HG03108 (cell line): ENCODE measurements around the gene SOWAHD.
A peak's percentile ranks its signal among the peaks of the same experiment; 100 is the strongest.
"Not testable (repeated sequence)": the region's sequence is repeated elsewhere in the genome, so short reads cannot be mapped to it uniquely, and the experiment has no call there.

Source experiments
- ATAC-seq: cut with Tn5 transposase; IDR thresholded peaks from one replicate; pipeline ENCODE4 v1.9.1; 2021; ENCODE audit warnings: moderate library complexity; ENCODE audit not compliant: unreplicated experiment

The SOWAHD gene

GRCh38 chrX:119757646-119757978 is 776 bp upstream of the SOWAHD start:
- no peak for ATAC-seq

- ATAC-seq, result no peak
These were observed 401 bp downstream of the SOWAHD start for GRCh38 chrX:119758731-119759247.

- ATAC-seq, result no peak
These were observed 919 bp downstream of the SOWAHD start for GRCh38 chrX:119759248-119759766.

GRCh38 chrX:119760026-119760877 is 1.9 kb downstream of the SOWAHD start:
- no peak for ATAC-seq

GRCh38 chrX:119762718-119763117 is 4.3 kb downstream of the SOWAHD start:
- no peak for ATAC-seq

GRCh38 chrX:119763181-119763580 is 4.8 kb downstream of the SOWAHD start:
- ATAC-seq, result no peak

GRCh38 chrX:119763836-119764387 is 5.5 kb downstream of the SOWAHD start:
- no peak for ATAC-seq

- not testable (repeated sequence) for ATAC-seq
These were observed 10.0 kb downstream of the SOWAHD start for GRCh38 chrX:119768436-119768835.

GRCh38 chrX:119769388-119769787 is 11.0 kb downstream of the SOWAHD start:
- ATAC-seq, result not testable (repeated sequence)

GRCh38 chrX:119775517-119776238 is 17.3 kb downstream of the SOWAHD start:
- ATAC-seq, result no peak

GRCh38 chrX:119778829-119779228 is 20.4 kb downstream of the SOWAHD start:
- ATAC-seq, result no peak

- no peak for ATAC-seq
These were observed 24.6 kb downstream of the SOWAHD start for GRCh38 chrX:119783026-119783425.

GRCh38 chrX:119784747-119785446 is 26.5 kb downstream of the SOWAHD start:
- ATAC-seq, result no peak

- ATAC-seq, result peak; percentile 13
These were observed 32.6 kb downstream of the SOWAHD start for GRCh38 chrX:119790977-119791436.

GRCh38 chrX:119791437-119792231 is 33.2 kb downstream of the SOWAHD start, which contains the start of gene RPL39:
Gene RPL39, minus strand, starts transcription at chrX:119791630. Its CDS starts 54 bp downstream, at chrX:119791576.
- ATAC-seq, result peak; percentile 87

GRCh38 chrX:119801253-119802221 is 43.1 kb downstream of the SOWAHD start:
- ATAC-seq, result no peak

GRCh38 chrX:119802546-119802945 is 44.2 kb downstream of the SOWAHD start:
- no peak for ATAC-seq

GRCh38 chrX:119808461-119808860 is 50.1 kb downstream of the SOWAHD start:
- not testable (repeated sequence) for ATAC-seq
